ENCODE data around the gene COL4A6. TPM values are rescaled to one million over a fixed set of nuclear protein-coding genes. Genes with fewer than 3 reads are reported as not detected.

COL4A6 gene
- total and polyA plus RNA-seq, 2 of the 8 experiments (the other 6 are each of a cell fraction or from before 2014, with no cell fraction given), result 5.9 to 11.8 TPM

DNA sequence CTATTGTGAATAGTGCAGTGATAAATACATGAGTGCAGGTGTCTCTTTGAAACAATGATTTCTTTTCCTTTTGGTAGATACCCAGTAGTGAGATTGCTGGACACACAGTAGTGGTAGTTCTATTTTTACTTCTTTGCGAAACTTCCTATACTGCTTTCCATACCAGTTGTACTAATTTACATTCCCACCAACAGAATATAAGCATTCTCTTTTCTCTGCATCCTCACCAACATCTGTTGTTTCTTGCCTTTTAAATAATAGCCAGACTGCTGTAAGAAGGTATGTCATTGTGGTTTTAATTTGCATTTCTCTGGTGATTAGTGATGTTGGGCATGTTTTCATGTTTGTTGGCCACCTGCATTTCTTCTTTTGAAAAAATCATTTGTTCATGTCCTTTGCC is 105.9 kb downstream of the COL4A6 start:
- Histone ChIP-seq H2BK20ac (ENCODE audit: low read length) (no peak overlapping the region), H3K9me3 (ENCODE audit: insufficient read depth in 2 of 2, low read depth in 1 of 2, low read length in 1 of 2) (no peaks in the 10 kb centered on the region), H2BK120ac (replicated peaks; ENCODE audit: low read depth, low read length) (no peak overlapping the region), H3K9ac (replicated peaks in 1 of 4; ENCODE audit: extremely low read depth in 1 of 4, low read depth in 3 of 4, low read length in 3 of 4) (no peak overlapping the region), H2AK5ac (ENCODE audit: low read depth, low read length) (no peak overlapping the region), H3K4ac (replicated peaks; ENCODE audit: insufficient read length, low read depth, low read length) (no peak overlapping the region), H3K23me2 (ENCODE audit: low read depth, low read length) (no peaks in the 10 kb centered on the region), H2BK5ac (ENCODE audit: low read depth, low read length) (no peak overlapping the region), H3K79me1 (ENCODE audit: low read depth, low read length) (no peaks in the 10 kb centered on the region), H3K27ac (ENCODE audit: low read depth, low read length) (no peak overlapping the region), H3K36me3 (ENCODE audit: control insufficient read depth in 2 of 4, insufficient read depth in 4 of 4, low read length in 3 of 4) (no peaks in the 10 kb centered on the region), H3K4me3 (ENCODE audit: extremely low read depth in 1 of 4, insufficient read depth in 2 of 4, low read depth in 3 of 4, low read length in 4 of 4) (no peak overlapping the region), H3K27me3 (replicated peaks in 1 of 4; ENCODE audit: control insufficient read depth in 3 of 4, extremely low read depth in 1 of 4, insufficient read depth in 3 of 4, low read length in 3 of 4) (no peaks in the 10 kb centered on the region), H3K4me1 (replicated peaks in 1 of 4; ENCODE audit: control insufficient read depth in 3 of 4, insufficient read depth in 4 of 4, low read length in 3 of 4) (no peaks in the 10 kb centered on the region), H3K4me2 (ENCODE audit: insufficient read depth in 1 of 2, low read depth in 2 of 2, low read length in 2 of 2) (no peak overlapping the region), H3K23ac (ENCODE audit: insufficient read length) (no peak overlapping the region), H4K20me1 (replicated peaks in 1 of 2; ENCODE audit: control insufficient read depth in 1 of 2, insufficient read depth in 2 of 2, low read length in 2 of 2) (no peaks in the 10 kb centered on the region), H3K18ac (ENCODE audit: extremely low read depth, low read length) (no peak overlapping the region), H4K91ac (replicated peaks; ENCODE audit: insufficient read length, low read length) (no peak overlapping the region), H3K14ac (ENCODE audit: insufficient read length) (no peak overlapping the region), H2AFZ (ENCODE audit: low read length) (no peak overlapping the region), H4K5ac (ENCODE audit: insufficient read length, low read depth, low read length) (no peak overlapping the region), H3K56ac (replicated peaks; ENCODE audit: insufficient read length, low read depth, low read length) (no peak overlapping the region), H2BK12ac (ENCODE audit: low read depth, low read length) (no peak overlapping the region), H2BK15ac (ENCODE audit: low read length) (no peak overlapping the region), H3K79me2 (ENCODE audit: control insufficient read depth in 1 of 2, insufficient read depth in 2 of 2, low read length in 2 of 2) (no peaks in the 10 kb centered on the region), H4K8ac (ENCODE audit: extremely low read depth, insufficient read depth, low read length) (no peak overlapping the region)
- POLR2A ChIA-PET (ENCODE audit: partially characterized antibody), result no interaction called here
- DNase-seq (ENCODE audit: low read depth in 1 of 2, low spot score in 2 of 2) (no peak), FAIRE-seq (no peak)
- TF ChIP-seq POU5F1 (IDR thresholded peaks at IDR 0.05; ENCODE audit: low read depth, low read length) (no peak), MAFK (IDR thresholded peaks at IDR 0.05; ENCODE audit: low read depth, low read length) (no peak), KDM5A (IDR thresholded peaks at IDR 0.05; ENCODE audit: low read length) (no peak), CREB1 (IDR thresholded peaks at IDR 0.05) (no peak), SUZ12 (IDR thresholded peaks at IDR 0.05; ENCODE audit: low read length) (no peak), RXRA (IDR thresholded peaks at IDR 0.05; ENCODE audit: insufficient read depth, low read depth, low read length) (no peak)
- 94% methylated on average over 1 of the region's 1 CpG; no CpG with 5 or more reads in 1 of the 2 experiments for WGBS, 2 experiments (ENCODE audit: extremely low coverage in 1 of 2, insufficient coverage in 1 of 2, insufficient read length in 1 of 2, insufficient replicate concordance in 2 of 2, low coverage in 1 of 2, low lambda C conversion rate in 2 of 2, missing lambda C conversion rate in 1 of 2)
- CTCF ChIA-PET (ENCODE audit: partially characterized antibody), result no interaction called here

Data from H1 (cell line).